GM19467 (cell line): ENCODE results near the gene TOPBP1.
"Not testable (repeated sequence)": the region's sequence is repeated elsewhere in the genome, so short reads cannot be mapped to it uniquely, and the experiment has no call there.

Experiments used
- ATAC-seq: cut with Tn5 transposase; IDR thresholded peaks from one replicate; pipeline ENCODE4 v1.9.1; 2021; ENCODE audit warnings: mild to moderate bottlenecking, moderate library complexity; ENCODE audit not compliant: unreplicated experiment

Gene TOPBP1

DNA sequence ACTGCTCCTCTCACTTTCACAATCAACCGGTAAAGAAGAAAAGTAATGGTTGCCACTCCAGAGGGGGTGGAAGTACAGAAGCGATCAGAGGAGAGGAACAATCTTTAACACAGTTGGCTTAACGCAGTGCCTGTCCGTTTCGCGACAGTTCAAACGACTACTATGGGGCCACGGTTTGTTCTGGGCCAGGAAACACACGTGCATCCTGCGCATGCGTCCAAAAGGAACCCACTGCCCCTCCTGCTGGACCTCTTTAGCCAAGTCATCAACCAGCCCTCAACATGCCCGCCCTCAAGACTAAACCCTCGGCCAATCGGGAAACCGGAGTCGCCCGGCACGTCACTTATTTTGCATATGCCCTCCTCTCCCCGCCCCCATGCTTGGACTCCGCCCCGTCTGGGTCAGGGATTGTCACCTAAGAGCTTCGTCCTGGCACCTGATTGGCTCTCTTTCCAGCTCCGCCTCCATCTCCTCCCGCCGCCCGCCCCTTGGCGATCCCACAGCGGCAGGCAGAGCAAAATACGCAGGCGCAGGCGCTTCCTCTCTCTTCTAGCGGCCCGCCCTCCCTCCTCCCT lies 88.6 kb downstream of the TOPBP1 start:
- ATAC-seq = peak; percentile 75

DNA sequence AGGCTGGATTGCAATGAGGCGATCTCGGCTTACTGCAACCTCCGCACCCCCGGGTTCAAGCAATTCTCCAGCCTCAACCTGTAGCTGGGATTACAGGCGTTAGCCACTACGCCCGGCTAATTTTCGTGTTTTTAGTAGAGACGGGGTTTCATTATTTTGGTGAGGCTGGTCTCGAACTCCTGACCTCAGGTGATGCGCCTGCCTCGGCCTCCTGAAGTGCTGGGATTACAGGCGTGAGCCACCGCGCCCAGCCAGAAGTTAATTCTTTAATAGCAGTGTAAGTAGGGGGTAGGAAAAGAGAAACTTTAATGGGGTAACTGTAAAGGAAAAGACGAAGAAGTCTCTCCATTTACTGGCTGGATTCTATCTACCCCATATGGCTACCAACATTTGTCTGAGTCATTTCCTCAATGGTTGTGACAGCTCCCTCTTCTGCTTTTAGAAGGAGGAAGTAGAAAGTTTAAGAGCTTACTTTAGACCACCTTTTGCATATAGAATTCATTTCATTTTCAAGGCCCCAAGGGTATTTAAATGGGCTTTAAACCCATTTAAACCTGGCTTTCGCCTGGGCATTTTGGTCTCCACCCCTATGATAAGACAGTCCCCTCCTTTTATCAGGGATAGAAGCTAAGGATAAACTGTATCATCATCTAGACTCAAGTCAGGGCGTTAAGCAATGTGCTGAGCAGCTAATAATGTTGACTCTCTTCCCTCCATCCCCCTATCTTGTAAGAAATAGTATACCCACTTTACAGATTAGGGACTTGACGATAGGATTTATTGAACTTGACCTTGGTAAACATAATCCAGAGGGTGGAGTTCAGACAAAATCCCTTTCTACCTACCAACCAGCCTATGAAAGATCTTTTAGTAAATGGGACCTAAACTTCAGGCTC lies 89.3 kb downstream of the TOPBP1 start:
- no peak for ATAC-seq

DNA sequence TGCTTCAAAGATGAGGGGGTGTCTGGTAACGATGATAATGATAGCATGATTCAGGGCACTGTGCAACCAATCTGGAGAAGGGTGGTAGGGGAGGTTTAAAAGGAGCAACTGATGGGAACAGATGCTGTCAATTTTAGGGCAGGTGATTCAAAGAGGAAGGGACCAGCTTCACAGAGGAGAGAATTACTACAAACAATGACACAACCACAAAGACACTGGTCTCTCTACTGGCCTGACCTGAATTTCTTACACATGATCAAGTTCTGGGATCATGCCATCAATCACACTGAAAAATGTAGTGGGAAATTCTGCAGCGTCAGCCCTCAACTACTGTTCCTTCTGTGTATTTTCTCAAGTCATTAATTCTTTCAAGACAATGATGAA lies 90.8 kb downstream of the TOPBP1 start:
- no peak for ATAC-seq

DNA sequence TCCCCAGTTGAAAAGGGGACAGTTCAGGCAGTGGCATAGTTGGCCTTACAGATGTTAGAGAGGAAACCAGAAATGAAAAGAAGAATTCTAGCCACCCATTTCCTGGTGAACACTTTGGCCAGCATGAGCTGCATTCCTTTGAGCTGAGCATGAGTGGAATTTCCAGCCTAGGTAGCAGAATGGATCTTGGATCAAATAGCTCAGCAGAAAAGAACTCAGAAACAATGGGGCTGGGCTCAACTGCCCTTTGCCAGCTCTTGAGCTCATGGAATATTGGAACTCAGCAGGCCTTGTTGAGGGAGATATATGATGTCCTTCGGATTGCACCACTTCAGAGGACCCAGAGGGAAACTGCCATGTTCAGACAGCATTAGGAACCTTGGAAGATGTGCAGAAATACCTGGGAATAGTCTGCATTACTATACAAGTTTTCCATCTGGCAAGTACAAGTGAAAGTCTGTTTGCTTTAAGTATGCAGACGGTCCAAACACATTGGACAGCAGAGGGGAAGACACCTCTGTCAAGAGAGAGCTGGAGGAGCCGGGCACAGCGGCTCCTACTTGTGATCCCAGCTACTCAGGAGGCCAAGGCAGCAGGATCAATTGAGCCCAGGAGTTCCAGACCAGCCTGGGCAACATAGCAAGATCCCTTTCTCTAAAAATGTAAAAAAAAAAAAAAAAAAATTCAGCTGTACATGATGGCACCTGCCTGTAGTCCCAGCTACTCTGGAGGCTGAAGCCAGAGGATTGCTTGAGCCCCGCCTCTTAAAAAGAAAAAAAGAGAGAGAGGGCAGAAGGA lies 91.4 kb downstream of the TOPBP1 start:
- ATAC-seq = no peak

DNA sequence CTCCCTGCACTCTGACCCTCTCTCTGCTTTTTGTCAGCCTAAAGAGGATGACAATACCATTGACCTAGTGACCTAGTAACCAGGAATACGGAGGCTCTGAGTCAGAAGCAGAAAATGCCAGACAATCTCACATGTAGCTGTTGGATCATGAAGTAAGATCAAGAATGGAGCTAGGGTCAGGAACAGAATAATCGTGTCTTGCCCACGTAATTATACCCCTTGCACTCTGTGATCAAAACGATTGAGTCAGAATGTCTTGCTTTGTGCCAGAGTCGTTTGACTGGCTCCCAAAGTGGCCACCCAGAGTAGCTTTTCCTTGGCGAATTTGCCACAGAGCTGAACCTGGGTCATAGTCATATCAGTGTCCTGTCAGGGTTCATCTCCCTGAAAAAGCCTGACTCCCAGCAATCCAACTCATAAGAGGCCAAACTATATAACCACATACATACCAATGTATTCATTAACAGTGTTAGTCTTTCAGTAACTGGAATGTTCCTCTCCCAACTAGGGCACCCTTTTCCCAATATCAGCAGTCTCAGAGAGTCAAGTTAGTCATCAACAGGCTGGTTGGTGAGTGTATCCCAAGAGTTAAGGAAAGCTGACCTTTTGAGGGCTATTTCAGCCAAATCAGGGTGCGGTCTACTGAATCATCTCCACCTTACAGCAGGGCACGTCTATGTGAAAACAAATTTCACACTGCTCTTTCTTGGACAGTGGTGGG lies 93.3 kb downstream of the TOPBP1 start:
- no peak for ATAC-seq

DNA sequence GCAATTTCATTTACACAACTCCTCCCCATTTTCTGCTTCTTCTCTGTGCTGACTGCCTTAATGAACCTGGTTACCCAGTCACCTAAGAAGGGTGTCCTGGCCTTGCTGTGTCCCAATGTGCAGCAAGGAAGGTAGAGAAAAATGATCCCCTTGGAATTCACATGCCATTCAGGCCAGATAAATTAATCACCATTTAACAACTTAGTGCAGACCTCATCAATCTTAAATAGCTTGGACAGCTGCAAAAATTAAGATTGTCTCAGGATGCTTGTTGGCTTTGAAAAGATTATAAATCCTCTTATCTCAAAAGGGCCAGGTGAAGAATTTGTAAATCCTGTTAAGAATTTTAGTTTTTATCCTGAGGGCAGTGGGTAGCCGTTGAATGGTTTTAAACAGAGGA lies 97.9 kb downstream of the TOPBP1 start:
- no peak for ATAC-seq

DNA sequence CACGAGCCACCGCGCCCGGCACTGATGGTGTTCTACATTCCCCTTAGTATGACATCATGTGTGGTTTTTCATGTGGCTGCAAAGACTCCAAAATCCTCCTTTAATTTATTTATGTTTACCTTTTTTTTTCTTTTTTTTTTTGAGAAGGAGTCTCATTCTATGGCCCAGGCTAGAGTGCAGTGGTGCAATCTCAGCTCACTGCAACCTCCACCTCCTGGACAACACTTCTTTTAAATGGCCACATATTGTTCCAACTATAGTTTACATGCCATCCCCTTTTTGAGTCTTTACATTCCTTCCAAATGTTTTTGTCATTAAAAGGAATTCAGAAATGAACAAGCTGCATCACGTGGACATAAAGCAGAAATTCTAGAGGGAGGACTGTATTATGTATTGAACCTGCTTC lies 98.6 kb downstream of the TOPBP1 start:
- ATAC-seq = no peak

DNA sequence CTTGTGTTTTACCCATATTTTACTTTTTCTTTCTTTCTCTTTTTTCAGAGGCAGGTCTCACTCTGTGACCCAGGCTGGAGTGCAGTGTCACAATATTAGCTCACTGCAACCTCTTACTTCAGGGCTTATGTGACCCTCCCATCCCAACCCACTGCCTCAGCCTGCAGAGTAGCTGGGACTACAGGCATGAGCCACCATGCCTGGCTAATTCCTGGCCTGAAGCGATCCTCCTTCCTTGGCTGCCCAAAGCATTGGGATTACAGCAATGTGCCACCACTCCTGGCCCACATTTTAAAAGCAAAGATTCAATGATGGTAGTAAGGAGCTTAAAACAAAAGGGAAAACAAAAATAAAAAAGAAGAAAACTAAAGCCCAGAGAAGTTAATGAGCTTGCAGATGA lies 99.4 kb downstream of the TOPBP1 start:
- no peak for ATAC-seq

DNA sequence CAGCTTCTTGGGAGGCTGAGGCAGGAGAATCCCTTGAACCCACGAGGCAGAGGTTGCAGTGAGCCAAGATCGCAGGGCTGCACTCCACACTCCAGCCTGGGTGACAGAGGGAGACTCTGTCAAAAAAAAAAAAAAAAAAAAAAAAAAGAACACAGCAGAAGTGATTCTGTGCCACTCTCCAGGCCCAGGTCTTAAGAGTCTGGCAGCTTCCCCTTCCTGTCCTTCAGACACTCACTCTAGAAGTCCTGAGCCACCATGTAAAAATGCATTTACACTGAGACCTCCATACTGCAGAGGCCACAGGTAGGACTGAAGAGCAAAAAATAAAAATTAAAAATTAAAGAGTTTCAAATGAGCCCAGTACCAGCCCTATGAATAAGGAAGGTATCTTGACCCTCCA lies 100.1 kb downstream of the TOPBP1 start:
- ATAC-seq = no peak

DNA sequence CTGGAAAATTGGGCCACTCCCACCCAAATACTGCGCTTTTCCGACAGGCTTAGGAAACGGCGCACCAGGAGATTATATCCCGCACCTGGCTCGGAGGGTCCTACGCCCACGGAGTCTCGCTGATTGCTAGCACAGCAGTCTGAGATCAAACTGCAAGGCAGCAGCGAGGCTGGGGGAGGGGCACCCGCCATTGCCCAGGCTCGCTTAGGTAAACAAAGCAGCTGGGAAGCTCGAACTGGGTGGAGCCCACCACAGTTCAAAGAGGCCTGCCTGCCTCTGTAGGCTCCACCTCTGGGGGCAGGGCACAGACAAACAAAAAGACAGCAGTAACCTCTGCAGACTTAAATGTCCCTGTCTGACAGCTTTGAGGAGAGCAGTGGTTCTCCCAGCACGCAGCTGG lies 110.2 kb downstream of the TOPBP1 start:
- ATAC-seq = not testable (repeated sequence)
